ENCODE results near the gene INMT. TPM values are rescaled to one million over a fixed set of nuclear protein-coding genes. Genes with fewer than 3 reads are reported as not detected.
A peak's percentile ranks its signal among the peaks of the same experiment; 100 is the strongest.

INMT gene
- 0.22 and 1.3 TPM in 2 replicates for total RNA-seq (2012; rRNA removed)

- Histone ChIP-seq H3K27me3 (ENCODE audit: control insufficient read depth, insufficient read depth, low read length) (peaks cover 27% of the 10 kb centered on the region), H3K4me1 (ENCODE audit: control insufficient read depth, insufficient read depth, low read length) (peaks cover 31% of the 10 kb centered on the region), H3K4me2 (ENCODE audit: low read length) (peak within 1 kb of the TSS; percentile 51), H3K36me3 (ENCODE audit: insufficient read depth, low read length) (no peaks in the 10 kb centered on the region), H3K9ac (ENCODE audit: low read depth, low read length) (peak within 1 kb of the TSS; percentile 32), H3K9me3 (replicated peaks; ENCODE audit: low read length) (no peaks in the 10 kb centered on the region), H3K4me3 (ENCODE audit: low read length) (peak within 1 kb of the TSS; percentile 29)
These were observed at the start of gene INMT for GRCh38 chr7:30751696-30752273. Gene INMT, plus strand, starts transcription at chr7:30752135. Its CDS starts 16 bp downstream, at chr7:30752151.

- Histone ChIP-seq H3K36me3 (ENCODE audit: insufficient read depth, low read length) (no peaks in the 10 kb centered on the region), H3K4me3 (ENCODE audit: low read length) (no peak overlapping the region), H3K4me1 (ENCODE audit: control insufficient read depth, insufficient read depth, low read length) (no peaks in the 10 kb centered on the region), H3K4me2 (ENCODE audit: low read length) (no peak overlapping the region), H3K27me3 (ENCODE audit: control insufficient read depth, insufficient read depth, low read length) (peaks cover 80% of the 10 kb centered on the region), H3K9ac (ENCODE audit: low read depth, low read length) (no peak overlapping the region), H3K9me3 (replicated peaks; ENCODE audit: low read length) (no peaks in the 10 kb centered on the region)
These were observed 49.7 kb upstream of the INMT start for GRCh38 chr7:30702200-30702599.

DNA sequence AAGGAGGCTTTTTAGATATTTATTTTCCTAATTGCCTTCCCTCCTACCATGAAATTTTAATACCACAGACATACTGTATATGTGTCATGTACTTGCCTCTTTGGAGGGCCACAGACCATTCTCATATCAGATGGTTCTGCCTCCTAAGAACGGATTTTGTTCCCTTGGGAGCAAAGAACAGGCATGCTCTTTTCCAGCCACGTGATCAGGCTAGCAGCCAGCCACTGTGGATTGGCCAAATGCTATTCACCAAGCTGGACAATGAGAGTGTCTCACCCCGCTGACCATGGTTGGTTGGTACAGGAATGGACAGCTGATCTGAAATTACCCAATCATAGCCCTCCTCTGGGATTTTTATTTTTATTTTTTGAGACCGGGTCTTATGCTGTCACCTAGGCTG lies 48.2 kb upstream of the INMT start:
- Histone ChIP-seq H3K4me2 (ENCODE audit: low read length) (no peak overlapping the region), H3K9me3 (replicated peaks; ENCODE audit: low read length) (no peaks in the 10 kb centered on the region), H3K27me3 (ENCODE audit: control insufficient read depth, insufficient read depth, low read length) (peaks cover 79% of the 10 kb centered on the region), H3K4me3 (ENCODE audit: low read length) (no peak overlapping the region), H3K9ac (ENCODE audit: low read depth, low read length) (no peak overlapping the region), H3K36me3 (ENCODE audit: insufficient read depth, low read length) (no peaks in the 10 kb centered on the region), H3K4me1 (ENCODE audit: control insufficient read depth, insufficient read depth, low read length) (no peaks in the 10 kb centered on the region)

- H3K4me3 ChIP-seq (ENCODE audit: low read length) = no peak overlapping the region
- no peak overlapping the region for H3K9ac ChIP-seq (ENCODE audit: low read depth, low read length)
- no peak overlapping the region for H3K4me2 ChIP-seq (ENCODE audit: low read length)
- H3K4me1 ChIP-seq (ENCODE audit: control insufficient read depth, insufficient read depth, low read length) = no peaks in the 10 kb centered on the region
- H3K9me3 ChIP-seq (replicated peaks; ENCODE audit: low read length) = no peaks in the 10 kb centered on the region
- H3K36me3 ChIP-seq (ENCODE audit: insufficient read depth, low read length) = no peaks in the 10 kb centered on the region
- peaks cover 89% of the 10 kb centered on the region for H3K27me3 ChIP-seq (ENCODE audit: control insufficient read depth, insufficient read depth, low read length)
These were observed 46.9 kb upstream of the INMT start for GRCh38 chr7:30705008-30705407.

DNA sequence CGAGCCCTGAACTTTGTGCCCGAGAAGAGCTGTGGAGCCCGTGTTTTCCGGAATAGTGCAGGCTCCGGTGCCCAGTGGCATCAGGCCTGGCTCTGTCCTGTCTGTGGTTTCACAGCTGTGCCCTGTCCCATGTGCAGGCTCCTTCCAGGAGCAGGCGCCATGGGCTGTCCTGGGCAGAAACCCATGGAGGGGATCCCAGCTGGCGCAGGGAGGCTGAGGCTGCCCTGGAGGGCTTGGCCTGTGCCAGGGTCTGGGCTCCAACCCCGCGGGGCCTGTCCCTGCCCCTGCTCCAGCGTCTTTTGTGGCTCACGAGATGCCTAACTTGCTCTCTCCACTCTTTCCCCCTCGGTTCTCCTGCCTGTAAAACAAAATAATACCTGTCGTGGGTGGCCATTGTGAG lies 46.3 kb upstream of the INMT start:
- H3K9ac ChIP-seq (ENCODE audit: low read depth, low read length) = no peak overlapping the region
- H3K27me3 ChIP-seq (ENCODE audit: control insufficient read depth, insufficient read depth, low read length) = peaks cover 86% of the 10 kb centered on the region
- no peak overlapping the region for H3K4me2 ChIP-seq (ENCODE audit: low read length)
- H3K4me3 ChIP-seq (ENCODE audit: low read length) = no peak overlapping the region
- H3K4me1 ChIP-seq (ENCODE audit: control insufficient read depth, insufficient read depth, low read length) = no peaks in the 10 kb centered on the region
- no peaks in the 10 kb centered on the region for H3K36me3 ChIP-seq (ENCODE audit: insufficient read depth, low read length)
- H3K9me3 ChIP-seq (replicated peaks; ENCODE audit: low read length) = no peaks in the 10 kb centered on the region

DNA sequence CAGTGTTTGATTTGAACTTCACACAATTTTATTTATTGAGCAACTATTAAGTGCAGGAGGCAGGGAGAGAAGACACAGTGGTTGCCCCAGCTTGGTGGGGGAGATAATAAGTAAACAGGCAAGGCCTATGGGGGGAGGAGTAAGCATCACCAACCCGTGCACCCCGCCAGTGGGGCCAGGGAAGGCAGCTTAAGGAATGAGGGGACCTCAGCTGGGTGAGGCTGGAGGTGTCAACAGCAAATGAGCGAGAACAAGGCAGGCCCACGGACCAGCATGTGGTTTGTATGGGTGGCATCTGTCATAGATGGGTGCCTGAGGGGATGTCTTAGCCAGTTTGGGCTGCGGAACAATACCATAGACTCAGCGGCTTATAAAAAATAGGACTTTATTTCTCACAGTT lies 45.6 kb upstream of the INMT start:
- no peaks in the 10 kb centered on the region for H3K36me3 ChIP-seq (ENCODE audit: insufficient read depth, low read length)
- H3K4me1 ChIP-seq (ENCODE audit: control insufficient read depth, insufficient read depth, low read length) = no peaks in the 10 kb centered on the region
- no peak overlapping the region for H3K9ac ChIP-seq (ENCODE audit: low read depth, low read length)
- H3K4me2 ChIP-seq (ENCODE audit: low read length) = no peak overlapping the region
- peaks cover 79% of the 10 kb centered on the region for H3K27me3 ChIP-seq (ENCODE audit: control insufficient read depth, insufficient read depth, low read length)
- no peaks in the 10 kb centered on the region for H3K9me3 ChIP-seq (replicated peaks; ENCODE audit: low read length)
- no peak overlapping the region for H3K4me3 ChIP-seq (ENCODE audit: low read length)

DNA sequence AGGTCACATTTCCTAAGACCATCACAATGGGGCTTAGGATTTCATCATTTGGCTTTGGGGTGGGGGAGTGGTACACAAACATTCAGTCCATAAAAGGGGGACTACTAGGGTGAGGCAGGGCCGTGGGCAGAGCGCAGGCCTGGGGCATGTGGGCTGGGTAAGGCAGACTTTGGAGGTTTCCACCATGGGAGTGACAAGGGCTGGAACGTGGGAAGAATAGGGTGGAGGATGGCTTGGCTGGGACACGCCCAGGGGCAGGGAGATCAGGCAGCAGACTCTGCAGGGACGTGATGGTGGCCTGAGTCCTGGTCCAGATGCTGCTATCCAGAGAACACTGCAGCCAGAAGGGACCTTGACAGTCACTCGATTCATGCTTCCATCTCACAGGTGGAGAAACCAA lies 45.0 kb upstream of the INMT start:
- Histone ChIP-seq H3K4me1 (ENCODE audit: control insufficient read depth, insufficient read depth, low read length) (no peaks in the 10 kb centered on the region), H3K4me3 (ENCODE audit: low read length) (no peak overlapping the region), H3K27me3 (ENCODE audit: control insufficient read depth, insufficient read depth, low read length) (peaks cover 73% of the 10 kb centered on the region), H3K9me3 (replicated peaks; ENCODE audit: low read length) (no peaks in the 10 kb centered on the region), H3K4me2 (ENCODE audit: low read length) (no peak overlapping the region), H3K9ac (ENCODE audit: low read depth, low read length) (no peak overlapping the region), H3K36me3 (ENCODE audit: insufficient read depth, low read length) (no peaks in the 10 kb centered on the region)

DNA sequence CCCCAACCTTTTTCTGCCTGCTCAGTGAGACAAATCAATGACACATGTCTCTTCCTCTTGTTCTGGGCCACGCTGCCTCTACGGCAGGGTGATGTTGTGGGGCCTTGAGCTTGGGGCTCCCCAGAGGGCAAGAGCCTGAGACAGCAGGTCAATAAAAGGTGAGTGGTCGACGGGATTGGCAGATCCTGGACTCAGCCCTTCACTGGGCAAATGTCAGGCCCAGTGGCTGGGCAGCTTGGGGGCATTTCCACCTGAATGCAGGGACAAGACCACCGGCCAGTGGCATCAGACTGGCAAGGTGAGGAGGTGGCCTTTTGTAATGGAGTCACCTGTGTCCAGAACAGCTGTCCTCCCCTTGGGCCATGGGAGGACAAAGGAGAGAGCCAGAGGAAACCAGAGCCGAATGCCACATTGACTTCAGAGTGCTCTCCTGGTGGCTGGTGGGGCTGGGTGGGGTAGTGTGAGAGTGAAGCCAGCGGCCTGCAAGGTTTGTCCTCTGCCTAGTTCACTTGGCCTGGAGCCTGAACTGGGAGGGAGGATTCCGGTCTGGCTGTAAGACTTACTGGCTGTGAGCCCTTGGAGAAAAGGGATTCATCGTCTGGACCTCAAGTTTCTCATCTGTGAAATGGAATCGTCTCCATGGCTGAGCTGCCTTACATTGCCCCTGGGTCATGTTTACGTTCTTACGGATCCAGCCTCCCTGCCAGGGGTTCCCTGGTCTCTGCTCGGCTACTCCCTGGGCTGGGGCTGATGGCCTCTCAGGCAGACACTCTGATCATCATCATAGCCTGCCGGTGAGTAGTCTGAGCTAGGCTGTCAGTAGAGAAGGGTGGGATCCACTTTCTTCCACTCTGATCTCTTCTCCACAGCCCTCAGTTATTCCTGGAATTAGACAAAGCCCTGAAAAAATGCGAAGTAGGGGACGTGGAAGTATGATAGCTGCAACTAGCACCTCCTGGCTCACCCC lies 44.3 kb upstream of the INMT start:
- Histone ChIP-seq H3K4me2 (ENCODE audit: low read length) (no peak overlapping the region), H3K4me1 (ENCODE audit: control insufficient read depth, insufficient read depth, low read length) (no peaks in the 10 kb centered on the region), H3K27me3 (ENCODE audit: control insufficient read depth, insufficient read depth, low read length) (peaks cover 71% of the 10 kb centered on the region), H3K9ac (ENCODE audit: low read depth, low read length) (no peak overlapping the region), H3K36me3 (ENCODE audit: insufficient read depth, low read length) (no peaks in the 10 kb centered on the region), H3K9me3 (replicated peaks; ENCODE audit: low read length) (no peaks in the 10 kb centered on the region), H3K4me3 (ENCODE audit: low read length) (no peak overlapping the region)

DNA sequence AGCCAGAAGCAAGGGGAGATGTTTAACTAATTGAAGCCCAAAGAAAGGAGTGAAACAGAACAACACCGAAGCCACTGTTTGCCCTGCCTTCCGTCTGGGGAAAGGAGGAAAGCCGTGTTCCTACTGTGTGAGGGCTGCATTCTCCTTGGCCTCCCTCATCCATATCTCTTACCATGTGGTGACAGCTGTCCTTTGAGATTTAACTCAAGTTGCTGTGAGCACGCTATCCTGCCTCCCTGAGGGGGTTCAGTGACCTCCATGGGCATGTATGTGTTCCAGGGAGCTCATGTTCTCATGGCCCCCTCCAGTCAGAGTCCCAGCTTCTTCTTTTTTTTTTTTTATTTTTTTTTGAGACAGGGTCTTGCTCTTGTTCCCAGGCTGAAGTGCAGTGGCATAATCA lies 43.5 kb upstream of the INMT start:
- H3K36me3 ChIP-seq (ENCODE audit: insufficient read depth, low read length) = no peaks in the 10 kb centered on the region
- no peak overlapping the region for H3K9ac ChIP-seq (ENCODE audit: low read depth, low read length)
- peaks cover 64% of the 10 kb centered on the region for H3K27me3 ChIP-seq (ENCODE audit: control insufficient read depth, insufficient read depth, low read length)
- H3K4me3 ChIP-seq (ENCODE audit: low read length) = no peak overlapping the region
- no peaks in the 10 kb centered on the region for H3K9me3 ChIP-seq (replicated peaks; ENCODE audit: low read length)
- H3K4me2 ChIP-seq (ENCODE audit: low read length) = no peak overlapping the region
- H3K4me1 ChIP-seq (ENCODE audit: control insufficient read depth, insufficient read depth, low read length) = no peaks in the 10 kb centered on the region

GRCh38 chr7:30708983-30709382 lies 43.0 kb upstream of the INMT start:
- Histone ChIP-seq H3K4me2 (ENCODE audit: low read length) (no peak overlapping the region), H3K4me3 (ENCODE audit: low read length) (no peak overlapping the region), H3K36me3 (ENCODE audit: insufficient read depth, low read length) (no peaks in the 10 kb centered on the region), H3K4me1 (ENCODE audit: control insufficient read depth, insufficient read depth, low read length) (no peaks in the 10 kb centered on the region), H3K9me3 (replicated peaks; ENCODE audit: low read length) (no peaks in the 10 kb centered on the region), H3K9ac (ENCODE audit: low read depth, low read length) (no peak overlapping the region), H3K27me3 (ENCODE audit: control insufficient read depth, insufficient read depth, low read length) (peaks cover 60% of the 10 kb centered on the region)

- Histone ChIP-seq H3K9me3 (replicated peaks; ENCODE audit: low read length) (no peaks in the 10 kb centered on the region), H3K9ac (ENCODE audit: low read depth, low read length) (no peak overlapping the region), H3K4me2 (ENCODE audit: low read length) (no peak overlapping the region), H3K27me3 (ENCODE audit: control insufficient read depth, insufficient read depth, low read length) (peaks cover 59% of the 10 kb centered on the region), H3K4me1 (ENCODE audit: control insufficient read depth, insufficient read depth, low read length) (no peaks in the 10 kb centered on the region), H3K36me3 (ENCODE audit: insufficient read depth, low read length) (no peaks in the 10 kb centered on the region), H3K4me3 (ENCODE audit: low read length) (no peak overlapping the region)
These were observed 42.4 kb upstream of the INMT start for GRCh38 chr7:30709549-30709948.

All from skeletal muscle satellite cell (primary cell).